ENCODE data around the gene BNIP1. TPM values are rescaled to one million over a fixed set of nuclear protein-coding genes. Genes with fewer than 3 reads are reported as not detected.
"Not testable (repeated sequence)": the region's sequence is repeated elsewhere in the genome, so short reads cannot be mapped to it uniquely, and the experiment has no call there.

The BNIP1 gene, protein sequence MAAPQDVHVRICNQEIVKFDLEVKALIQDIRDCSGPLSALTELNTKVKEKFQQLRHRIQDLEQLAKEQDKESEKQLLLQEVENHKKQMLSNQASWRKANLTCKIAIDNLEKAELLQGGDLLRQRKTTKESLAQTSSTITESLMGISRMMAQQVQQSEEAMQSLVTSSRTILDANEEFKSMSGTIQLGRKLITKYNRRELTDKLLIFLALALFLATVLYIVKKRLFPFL
- 10 to 100 TPM; 10.6 to 11.6 TPM for total RNA-seq
- long read RNA-seq, donor 1, transcript BNIP1-202 (6 exons, 1,184 nt): major isoform, 7 of 8 reads
- long read RNA-seq, donor 1, partial matches to known transcripts: 0 of 8 reads
- long read RNA-seq, donor 1, other reads (novel, unspliced or antisense): 0 of 8 reads
- long read RNA-seq, donor 2, transcript BNIP1-202 (6 exons, 1,184 nt): major isoform, 30 of 36 reads
- long read RNA-seq, donor 2, partial matches to known transcripts: 0 of 36 reads
- long read RNA-seq, donor 2, other reads (novel, unspliced or antisense): 2 of 36 reads

DNA sequence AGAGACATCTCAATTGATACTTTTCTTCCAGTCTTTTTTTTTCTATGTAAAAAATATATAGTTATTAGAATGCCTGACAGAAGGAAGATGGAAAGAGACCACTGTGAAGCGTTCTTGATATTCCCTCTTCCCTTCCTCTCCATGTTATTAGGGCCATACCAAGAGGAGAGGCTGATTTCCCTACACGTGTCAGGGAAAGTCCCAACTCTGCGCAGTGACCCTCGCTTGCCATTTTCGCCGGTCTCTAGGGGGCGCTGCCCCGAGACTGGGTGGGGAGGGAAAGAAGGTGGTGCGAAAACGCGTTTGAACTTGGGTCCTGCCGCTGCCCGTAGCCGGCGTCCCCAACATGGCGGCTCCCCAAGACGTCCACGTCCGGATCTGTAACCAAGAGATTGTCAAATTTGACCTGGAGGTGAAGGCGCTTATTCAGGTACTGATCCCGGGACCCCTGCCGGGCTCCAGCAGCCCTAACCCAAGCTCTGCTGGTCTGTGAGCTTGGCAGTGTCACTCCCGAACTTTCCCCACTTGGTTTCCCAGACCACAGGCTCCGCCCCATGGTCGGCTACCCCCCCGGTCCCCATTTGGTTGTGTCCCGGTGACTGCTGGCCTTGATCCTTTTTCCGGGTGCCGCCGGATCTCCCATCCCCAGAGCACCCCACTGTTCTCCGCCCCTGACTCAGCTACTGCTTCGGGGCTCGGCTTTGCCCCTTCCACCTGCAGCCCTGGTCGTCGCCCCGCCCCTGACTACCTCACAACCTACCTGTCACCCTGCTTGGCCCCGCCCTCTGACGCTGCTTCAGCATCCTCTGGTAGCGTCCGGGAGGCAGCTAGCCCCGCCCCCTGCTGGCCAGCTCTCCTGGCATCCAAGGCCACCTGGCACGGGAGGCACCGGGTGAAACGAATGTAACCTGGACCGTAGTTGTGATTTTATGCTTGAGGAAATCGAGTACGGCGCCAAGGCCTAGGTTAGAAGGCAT, at the start of gene BNIP1:
BNIP1 (plus strand) TSS at position 332 of the 977 bp plus-strand sequence; CDS start at position 347, 15 bp downstream.
- intact Hi-C loops (cut with DNase I): loop anchor here in 1 of 2 donors (10.0 kb wide), 1 partner anchor 160 kb away; the partner anchor contains the start of gene ATP6V0E1
- peak; percentile 98 for DNase-seq (ENCODE audit: low spot score)

DNA sequence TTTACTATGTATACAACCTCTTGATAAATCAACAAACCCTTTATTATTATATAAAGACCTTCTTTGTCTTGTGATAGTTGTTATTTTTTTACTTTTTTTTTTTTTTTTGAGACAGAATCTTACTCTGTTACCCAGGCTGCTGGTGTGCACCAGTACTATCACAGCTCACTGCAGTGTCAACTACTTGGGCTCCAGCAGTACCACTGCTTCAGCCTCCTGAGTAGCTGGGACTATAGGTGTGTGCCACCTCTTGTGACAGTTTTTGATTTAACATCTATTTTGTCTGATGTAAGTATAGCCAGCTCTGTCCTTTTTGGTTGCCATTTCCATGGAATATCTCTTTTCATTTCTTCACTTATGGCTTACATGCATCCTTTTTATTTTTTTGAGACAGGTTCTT, 45.5 kb upstream of the BNIP1 start:
- no peak for DNase-seq (ENCODE audit: low spot score)
- intact Hi-C loops (cut with DNase I): no loop called here

DNA sequence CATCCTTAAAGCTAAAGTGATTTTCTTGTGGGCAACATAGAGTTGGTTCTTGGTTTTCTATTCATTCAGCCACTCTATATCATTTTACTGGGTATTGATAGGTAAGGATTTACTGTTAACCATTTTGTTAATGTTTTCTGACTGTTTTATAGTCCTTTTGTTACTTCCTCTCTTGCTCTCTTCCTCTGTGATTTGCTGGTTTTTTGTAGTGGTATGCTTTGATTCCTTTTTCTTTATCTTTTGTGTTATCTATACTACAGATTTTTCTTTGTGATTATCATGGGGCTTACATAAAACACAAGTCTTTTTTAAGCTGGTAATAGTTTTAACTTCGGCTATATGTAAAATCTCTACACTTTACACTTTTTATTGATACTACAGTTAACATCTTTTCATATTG, 44.9 kb upstream of the BNIP1 start:
- no peak for DNase-seq (ENCODE audit: low spot score)
- intact Hi-C loops (cut with DNase I): no loop called here

DNA sequence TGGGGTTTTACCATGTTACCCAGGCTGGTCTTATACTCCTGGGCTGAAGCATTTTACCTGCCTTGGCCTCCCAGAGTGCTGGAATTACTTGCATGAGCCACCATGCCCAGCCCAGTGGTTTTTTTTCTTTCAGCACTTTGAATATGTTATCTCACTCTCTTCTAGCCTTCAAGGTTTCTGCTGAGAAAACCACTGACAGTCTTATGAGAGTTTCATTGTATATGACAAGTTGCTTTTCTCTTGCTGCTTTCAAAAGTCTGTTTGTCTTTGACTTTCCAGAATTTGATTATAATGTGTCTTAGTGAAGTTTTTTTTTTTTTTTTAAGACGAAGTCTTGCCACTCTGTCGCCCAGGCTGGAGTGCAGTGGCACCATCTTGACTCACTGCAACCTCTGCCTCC, 43.1 kb upstream of the BNIP1 start:
- intact Hi-C loops (cut with DNase I): no loop called here
- DNase-seq (ENCODE audit: low spot score): no peak

DNA sequence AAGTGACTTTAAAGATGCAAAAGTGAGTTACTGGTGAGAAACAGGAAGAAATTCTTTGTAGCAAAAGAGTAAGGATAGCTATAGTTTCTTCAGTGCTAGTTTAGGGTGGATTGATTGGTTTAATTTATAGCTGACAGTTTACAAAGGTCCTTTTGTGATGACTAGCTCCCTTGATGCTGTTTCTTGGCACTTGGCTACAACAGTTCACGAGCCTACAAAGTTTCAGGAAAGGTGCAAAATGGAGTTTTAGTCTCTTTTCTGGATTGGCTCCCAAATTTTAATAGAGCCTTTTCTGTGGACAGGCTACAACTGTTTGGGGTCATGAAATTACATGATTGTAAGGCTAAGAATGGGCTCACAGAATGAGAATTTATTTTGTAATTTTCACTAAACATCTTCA, 40.9 kb upstream of the BNIP1 start:
- no peak for DNase-seq (ENCODE audit: low spot score)
- intact Hi-C loops (cut with DNase I): no loop called here

DNA sequence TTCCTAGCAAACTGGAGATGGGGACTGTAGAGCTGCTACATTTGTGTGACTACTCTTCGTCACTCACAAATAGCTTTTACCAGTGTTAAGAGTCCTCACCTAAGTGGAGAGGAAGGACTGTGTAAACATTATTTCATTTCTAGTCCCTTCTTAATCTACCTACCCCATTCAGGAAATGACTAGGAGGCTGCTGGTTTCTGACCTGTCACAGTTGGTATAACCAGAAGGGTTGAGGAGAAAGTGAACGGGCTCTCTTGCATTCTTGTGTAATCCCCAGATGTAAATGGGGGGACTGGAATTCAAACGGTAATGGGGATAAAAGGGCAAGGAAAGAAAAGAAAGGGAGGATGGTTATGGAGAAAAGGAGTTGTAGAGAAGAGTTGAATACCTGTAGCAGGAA, 35.4 kb upstream of the BNIP1 start:
- intact Hi-C loops (cut with DNase I): no loop called here
- no peak for DNase-seq (ENCODE audit: low spot score)

DNA sequence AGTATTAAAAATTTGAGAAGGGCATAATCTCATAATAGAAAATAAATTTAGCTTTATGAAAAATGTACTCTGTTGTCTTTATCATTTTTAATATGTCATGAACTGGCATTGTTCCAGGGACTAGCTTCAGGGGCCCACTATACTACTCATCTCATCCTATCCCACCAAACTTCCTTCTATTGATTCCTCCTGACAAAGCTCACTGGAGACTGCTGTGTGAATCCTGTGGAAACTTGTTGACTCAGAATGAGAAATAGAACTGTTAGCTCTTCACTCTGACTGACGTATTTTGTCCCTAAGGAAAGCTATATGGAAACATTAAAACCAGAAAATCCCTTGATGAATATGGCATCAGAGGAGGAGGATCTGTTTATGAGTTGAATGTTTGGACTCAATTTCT, 29.8 kb upstream of the BNIP1 start:
- intact Hi-C loops (cut with DNase I): no loop called here
- DNase-seq (ENCODE audit: low spot score): no peak

DNA sequence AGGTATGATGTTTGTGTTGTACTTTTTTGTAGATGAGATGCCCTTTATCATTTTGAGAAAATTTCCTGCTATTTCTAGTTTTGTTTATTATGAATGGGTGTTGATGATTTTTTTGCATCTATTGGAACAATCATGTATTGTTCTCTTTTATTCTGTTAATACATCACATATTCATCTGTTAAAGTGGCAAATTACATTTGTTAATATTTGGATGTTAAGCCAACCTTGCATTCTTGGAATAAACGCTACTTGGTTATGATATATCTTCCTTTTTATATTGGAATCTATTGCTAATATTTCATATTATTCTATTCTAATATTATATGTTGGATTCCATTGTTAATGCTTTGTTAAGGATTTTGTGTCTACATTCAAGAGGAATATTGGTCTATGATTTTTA, 24.6 kb upstream of the BNIP1 start:
- DNase-seq (ENCODE audit: low spot score): no peak
- intact Hi-C loops (cut with DNase I): no loop called here

DNA sequence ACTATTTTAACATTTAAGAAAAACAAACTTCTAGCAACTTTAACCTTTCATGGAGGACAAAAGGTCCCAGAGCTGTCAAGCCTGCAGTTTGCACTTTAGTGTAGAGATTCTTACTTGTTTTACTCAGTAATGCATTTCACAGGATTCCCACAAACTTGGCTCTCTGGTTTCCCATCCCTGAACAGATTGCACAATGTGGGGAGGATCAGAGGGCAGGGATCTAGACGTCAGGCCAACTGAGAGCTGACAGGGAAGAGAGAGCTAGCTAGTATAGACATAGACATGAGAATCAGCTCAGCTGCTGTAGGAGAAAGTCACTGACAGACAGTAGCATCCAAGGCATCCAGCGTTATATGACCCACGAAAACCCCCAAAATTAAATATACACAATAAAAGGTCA, 20.9 kb upstream of the BNIP1 start:
- intact Hi-C loops (cut with DNase I): no loop called here
- no peak for DNase-seq (ENCODE audit: low spot score)

DNA sequence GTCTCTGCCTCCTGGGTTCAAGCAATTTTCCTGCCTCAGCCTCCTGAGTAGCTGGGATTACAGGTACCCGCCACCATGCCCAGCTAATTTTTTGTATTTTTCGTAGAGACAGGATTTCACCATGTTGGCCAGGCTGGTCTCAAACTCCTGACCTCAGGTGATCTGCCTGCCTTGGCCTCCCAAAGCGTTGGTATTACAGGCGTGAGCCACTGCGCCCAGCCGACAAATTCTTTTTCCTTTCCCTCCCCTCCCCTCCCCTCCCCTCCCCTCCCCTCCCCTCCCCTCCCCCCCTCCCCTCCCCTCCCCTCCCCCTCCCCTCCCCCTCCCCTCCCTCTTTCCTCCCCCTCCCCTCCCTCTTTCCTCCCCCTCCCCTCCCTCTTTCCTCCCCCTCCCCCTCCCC, 12.2 kb upstream of the BNIP1 start:
- intact Hi-C loops (cut with DNase I); DNase-seq (ENCODE audit: low spot score): not testable (repeated sequence)

DNA sequence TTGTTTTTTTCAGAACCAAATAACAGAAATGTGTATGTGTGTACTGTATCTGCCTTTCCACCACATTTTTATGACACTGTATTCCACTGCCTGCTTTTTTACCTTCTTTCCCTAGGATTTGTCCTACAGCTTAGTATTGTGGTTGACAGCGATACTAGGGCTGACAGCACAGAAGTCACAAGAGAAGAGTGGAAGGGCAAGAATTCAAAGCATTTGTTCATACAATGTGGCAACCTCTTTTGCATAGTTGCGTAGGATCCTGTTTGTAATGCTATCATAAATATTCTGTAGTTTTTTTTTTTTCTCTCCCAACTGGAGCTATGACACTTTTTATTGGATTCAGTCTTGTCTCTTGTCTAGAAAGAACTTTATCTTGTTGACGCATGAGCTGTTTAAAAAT, 5.6 kb upstream of the BNIP1 start:
- intact Hi-C loops (cut with DNase I): no loop called here
- no peak for DNase-seq (ENCODE audit: low spot score)

DNA sequence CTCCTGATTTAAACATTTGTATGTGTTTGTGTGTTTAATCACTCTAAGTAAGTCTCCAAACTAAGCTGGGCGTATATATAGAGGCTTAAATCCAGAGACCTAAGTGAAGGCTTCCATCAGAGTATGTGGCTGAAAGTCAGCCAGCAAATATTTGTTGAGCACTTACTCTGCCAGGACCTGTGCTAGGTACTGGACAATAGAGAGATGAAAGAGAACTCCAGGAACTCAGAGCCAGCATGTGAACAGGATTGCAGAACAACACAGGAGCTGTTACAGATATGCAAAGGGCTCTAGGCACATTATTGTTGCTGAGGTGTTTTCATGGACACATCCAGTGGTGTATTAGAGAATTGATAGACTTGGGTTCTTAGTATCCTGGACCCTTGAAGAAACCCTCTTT, 4.7 kb upstream of the BNIP1 start:
- intact Hi-C loops (cut with DNase I): loop anchor here in 1 of 2 donors (10.0 kb wide), 1 partner anchor 155 kb away; the partner anchor contains the start of gene ATP6V0E1
- DNase-seq (ENCODE audit: low spot score): no peak

DNA sequence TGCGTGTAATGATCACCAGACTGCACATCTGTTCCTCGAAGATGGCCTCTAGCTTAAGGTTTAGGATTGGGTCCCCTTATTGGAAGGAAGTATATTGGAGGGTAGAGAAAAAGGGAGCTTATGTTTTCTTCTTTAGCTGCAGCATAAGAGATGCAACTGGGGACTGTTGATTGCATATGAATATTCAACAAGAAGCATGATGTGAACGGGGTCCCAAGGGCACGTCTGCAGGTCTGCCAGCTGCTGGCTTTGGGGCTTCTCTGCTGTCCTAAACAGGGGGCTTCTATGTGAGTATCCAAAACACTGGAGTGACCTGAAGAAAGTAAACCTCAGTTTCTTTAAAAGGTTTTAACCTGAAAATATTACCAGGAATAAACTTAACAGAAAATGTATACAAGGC, 3.6 kb upstream of the BNIP1 start:
- DNase-seq (ENCODE audit: low spot score): no peak
- intact Hi-C loops (cut with DNase I): loop anchor here in 1 of 2 donors (10.0 kb wide), 1 partner anchor 156 kb away; the partner anchor contains the start of gene ATP6V0E1

DNA sequence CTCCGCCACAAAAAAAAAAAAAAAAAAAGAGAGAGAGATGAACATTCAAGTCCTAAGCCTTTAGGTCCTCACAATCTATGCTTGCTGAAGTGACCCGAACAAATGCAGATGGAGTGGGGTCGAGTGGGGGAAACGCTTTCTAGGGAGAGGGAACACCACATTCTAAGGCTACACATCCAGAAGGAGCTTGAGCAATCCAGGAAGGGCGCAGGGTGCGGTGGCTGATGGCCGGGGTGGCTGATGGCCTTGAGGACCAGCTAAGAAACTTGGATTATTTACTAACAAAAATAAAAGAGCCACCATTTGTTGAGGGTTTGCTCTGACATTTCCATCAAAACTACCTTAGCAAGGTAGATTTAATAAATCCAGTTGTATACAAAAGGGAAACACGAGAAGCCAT, 764 bp upstream of the BNIP1 start:
- no peak for DNase-seq (ENCODE audit: low spot score)
- intact Hi-C loops (cut with DNase I): loop anchor here in 1 of 2 donors (10.0 kb wide), 1 partner anchor 159 kb away; the partner anchor contains the start of gene ATP6V0E1

DNA sequence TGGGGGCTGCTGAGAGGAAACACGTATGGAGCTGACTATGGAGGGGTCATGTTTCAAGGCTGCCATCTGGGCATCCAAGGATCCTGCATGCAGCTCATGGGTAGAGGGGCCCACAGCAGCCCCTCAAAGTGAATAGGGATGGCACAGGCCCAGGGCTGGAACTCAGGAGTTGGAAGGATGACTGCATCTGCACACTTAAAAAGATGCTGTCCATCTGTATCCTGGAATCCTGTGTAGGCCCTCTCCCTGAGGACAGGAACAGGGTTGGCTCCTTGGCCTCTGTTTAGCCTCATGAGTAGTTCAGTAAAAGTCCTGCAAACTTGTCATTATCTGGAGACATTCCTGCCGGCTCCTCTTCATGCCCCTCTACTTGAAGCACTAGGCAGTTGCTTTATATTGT, 4.0 kb downstream of the BNIP1 start:
- DNase-seq (ENCODE audit: low spot score): no peak
- intact Hi-C loops (cut with DNase I): loop anchor here in 1 of 2 donors (10.0 kb wide), 1 partner anchor 164 kb away; the partner anchor contains the start of gene ATP6V0E1

DNA sequence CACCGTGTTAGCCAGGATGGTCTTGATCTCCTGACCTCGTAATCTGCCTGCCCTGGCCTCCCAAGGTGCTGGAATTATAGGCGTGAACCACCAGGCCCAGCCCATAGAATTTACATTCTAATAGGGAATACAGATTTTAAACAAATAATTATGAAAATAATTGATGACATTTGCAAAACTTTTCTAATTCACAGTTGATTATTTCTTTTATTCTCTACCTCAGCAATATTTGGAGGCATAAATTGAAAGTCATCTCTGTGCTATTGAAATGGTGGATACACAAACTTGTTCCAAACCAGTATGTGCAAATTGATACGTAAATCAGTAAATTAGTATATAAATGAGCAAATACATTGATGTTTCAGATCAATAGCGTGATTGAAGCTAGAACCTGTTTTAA, 8.2 kb downstream of the BNIP1 start:
- no peak for DNase-seq (ENCODE audit: low spot score)
- intact Hi-C loops (cut with DNase I): no loop called here

DNA sequence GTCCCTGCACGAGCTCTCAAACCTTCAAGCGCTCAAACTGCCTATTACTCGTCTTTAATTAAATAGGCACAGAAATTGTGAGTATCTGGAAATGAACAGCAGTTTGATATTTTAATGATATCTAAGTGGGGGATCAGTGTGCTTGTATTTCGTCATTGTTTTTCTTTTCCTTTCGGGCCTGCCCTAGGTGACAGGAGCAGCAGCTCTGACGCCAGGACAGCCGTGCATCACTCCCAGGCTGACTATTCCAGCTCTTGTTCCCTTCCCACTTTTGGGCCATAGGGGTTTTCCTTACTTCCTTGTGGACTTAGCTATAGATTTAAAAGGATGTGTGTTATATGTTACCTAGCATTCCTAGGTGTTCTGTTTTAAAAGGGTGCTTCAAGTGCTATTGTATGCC, 9.5 kb downstream of the BNIP1 start:
- no peak for DNase-seq (ENCODE audit: low spot score)
- intact Hi-C loops (cut with DNase I): no loop called here

DNA sequence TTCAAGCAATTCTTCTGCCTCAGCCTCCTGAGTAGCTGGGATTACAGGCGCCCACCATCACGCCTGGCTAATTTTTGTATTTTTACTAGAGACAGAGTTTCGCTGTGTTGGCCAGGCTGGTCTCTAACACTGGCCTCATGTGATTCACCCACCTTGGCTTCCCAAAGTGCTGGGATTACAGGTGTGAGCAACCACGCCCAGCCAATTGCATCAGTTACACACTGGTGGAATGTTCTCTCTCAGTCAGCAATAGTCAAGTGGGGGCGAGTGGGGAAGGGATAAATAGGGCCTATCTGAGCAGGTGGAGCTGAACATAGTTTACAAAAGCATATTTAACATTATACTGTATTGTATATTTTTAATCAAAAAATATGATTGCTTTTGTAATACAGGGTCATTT, 10.3 kb downstream of the BNIP1 start:
- intact Hi-C loops (cut with DNase I); DNase-seq (ENCODE audit: low spot score): not testable (repeated sequence)

DNA sequence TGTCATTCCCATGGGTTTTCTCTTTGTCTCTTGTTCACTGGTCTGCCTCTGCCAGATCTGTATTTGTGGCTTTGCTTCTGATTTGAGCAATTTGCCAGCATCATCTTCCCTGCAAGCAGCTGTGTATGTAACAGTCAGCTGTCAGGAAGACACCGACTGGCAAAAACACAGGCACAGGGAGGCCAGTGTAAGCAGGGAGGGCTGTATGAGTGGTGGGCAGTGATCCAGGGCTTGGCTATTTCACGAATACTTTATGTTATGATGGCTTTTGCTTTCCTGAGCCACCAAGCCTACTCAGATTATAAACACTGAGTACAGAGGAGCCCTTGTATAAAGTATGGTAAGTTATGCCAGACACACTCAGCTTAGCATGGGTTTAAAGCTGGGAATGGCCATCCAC, 11.6 kb downstream of the BNIP1 start:
- DNase-seq (ENCODE audit: low spot score): no peak
- intact Hi-C loops (cut with DNase I): no loop called here

DNA sequence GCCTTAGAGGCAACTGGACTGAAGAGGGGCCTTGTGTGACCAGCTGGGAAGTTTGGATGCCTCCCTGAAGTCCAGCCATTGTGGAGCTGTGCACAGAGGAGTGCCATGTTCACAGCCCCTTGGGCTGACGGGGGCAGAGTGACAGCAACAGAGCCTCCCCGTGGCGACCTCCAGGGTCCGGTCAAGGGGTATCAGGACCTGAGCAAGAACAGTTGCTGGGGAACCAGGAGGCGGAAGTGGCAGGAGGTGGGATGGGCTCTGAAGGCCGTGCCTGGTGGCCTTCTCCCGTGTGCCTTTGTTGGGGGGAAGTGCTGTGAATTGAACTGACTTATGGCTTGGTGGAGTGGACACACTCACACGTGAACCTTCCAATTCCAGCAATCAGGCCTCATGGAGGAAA, 14.0 kb downstream of the BNIP1 start:
- DNase-seq (ENCODE audit: low spot score): no peak
- intact Hi-C loops (cut with DNase I): no loop called here

All from posterior vena cava (tissue), 2 donors.